Measurements from ENCODE around the gene ADRA2C.

Gene ADRA2C

DNA sequence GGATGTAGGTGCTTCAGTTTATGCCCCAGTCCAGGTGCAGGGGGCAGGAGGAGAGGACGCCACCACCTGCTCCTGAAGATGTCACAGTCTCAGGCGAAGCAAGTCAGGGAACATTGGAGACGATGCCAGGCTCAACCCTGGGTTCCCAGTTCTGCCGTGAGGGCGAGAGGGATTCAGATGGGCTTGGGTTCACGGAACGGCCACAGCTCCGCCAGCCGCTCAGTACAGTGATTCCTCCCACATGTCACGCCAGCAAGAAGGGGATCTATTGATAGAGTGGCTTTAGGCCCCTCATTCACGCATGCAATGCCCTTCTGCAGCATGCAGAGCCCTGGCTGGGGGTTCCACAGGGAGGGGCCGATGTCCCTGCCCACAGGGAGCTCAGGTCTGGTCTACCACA is 34.2 kb downstream of the ADRA2C start:
- H4K20me1 ChIP-seq (ENCODE audit: insufficient read depth, low read length) = no peaks in the 10 kb centered on the region
- H3K4me3 ChIP-seq (ENCODE audit: low read length) = no peak overlapping the region
- no peak for TF ChIP-seq EZH2phosphoT487 (IDR thresholded peaks at IDR 0.05; ENCODE audit: low read depth)
- TF ChIP-seq, protein P1, sequence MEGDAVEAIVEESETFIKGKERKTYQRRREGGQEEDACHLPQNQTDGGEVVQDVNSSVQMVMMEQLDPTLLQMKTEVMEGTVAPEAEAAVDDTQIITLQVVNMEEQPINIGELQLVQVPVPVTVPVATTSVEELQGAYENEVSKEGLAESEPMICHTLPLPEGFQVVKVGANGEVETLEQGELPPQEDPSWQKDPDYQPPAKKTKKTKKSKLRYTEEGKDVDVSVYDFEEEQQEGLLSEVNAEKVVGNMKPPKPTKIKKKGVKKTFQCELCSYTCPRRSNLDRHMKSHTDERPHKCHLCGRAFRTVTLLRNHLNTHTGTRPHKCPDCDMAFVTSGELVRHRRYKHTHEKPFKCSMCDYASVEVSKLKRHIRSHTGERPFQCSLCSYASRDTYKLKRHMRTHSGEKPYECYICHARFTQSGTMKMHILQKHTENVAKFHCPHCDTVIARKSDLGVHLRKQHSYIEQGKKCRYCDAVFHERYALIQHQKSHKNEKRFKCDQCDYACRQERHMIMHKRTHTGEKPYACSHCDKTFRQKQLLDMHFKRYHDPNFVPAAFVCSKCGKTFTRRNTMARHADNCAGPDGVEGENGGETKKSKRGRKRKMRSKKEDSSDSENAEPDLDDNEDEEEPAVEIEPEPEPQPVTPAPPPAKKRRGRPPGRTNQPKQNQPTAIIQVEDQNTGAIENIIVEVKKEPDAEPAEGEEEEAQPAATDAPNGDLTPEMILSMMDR (IDR thresholded peaks at IDR 0.05; ENCODE audit: low read depth, low read length) = no peak
- no peaks in the 10 kb centered on the region for H3K79me2 ChIP-seq (ENCODE audit: low read length)
- H3K9ac ChIP-seq (ENCODE audit: low read length) = no peak overlapping the region
- H2AFZ ChIP-seq (ENCODE audit: low read depth, low read length) = no peak overlapping the region
- 0 out of 2 replicates have a peak, but pooled peaks cover 4% of the 10 kb centered on the region for H3K9me3 ChIP-seq (ENCODE audit: insufficient read depth, low read length)
- no peaks in the 10 kb centered on the region for H3K4me1 ChIP-seq (ENCODE audit: low read length)
- no peaks in the 10 kb centered on the region; the same call in 1 of the 2 replicates for H3K27me3 ChIP-seq (ENCODE audit: low read depth, low read length)
- no peak overlapping the region for H3K27ac ChIP-seq (ENCODE audit: low read length)
- no peaks in the 10 kb centered on the region for H3K36me3 ChIP-seq (replicated peaks; ENCODE audit: low read depth, low read length)
- H3K4me2 ChIP-seq (ENCODE audit: low read length) = no peak overlapping the region

DNA sequence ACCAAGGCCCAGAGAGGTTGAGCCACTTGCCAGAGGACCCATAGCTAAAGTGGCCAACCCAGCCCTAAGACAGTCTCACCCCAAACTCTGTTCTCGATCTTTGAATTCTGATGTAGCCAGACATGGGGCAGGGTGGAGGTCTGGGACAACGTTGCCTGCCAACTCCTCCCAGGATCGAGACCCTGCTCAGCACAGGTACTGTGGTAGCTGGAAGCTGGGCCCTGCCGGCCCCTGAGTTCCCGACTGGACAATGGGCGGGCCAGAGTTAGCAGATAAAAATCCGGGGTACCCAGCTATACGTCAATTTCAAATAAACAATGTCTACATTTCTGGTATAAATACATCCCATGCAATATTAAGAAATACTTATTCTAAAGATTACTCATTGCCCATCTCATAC is 35.3 kb downstream of the ADRA2C start:
- Histone ChIP-seq H3K4me1 (ENCODE audit: low read length) (no peaks in the 10 kb centered on the region), H4K20me1 (ENCODE audit: insufficient read depth, low read length) (no peaks in the 10 kb centered on the region), H2AFZ (ENCODE audit: low read depth, low read length) (no peak overlapping the region), H3K27ac (ENCODE audit: low read length) (no peak overlapping the region), H3K9me3 (ENCODE audit: insufficient read depth, low read length) (no peaks in the 10 kb centered on the region), H3K4me3 (ENCODE audit: low read length) (no peak overlapping the region), H3K27me3 (ENCODE audit: low read depth, low read length) (no peaks in the 10 kb centered on the region; the same call in 1 of the 2 replicates), H3K4me2 (ENCODE audit: low read length) (no peak overlapping the region), H3K9ac (ENCODE audit: low read length) (no peak overlapping the region), H3K79me2 (ENCODE audit: low read length) (no peaks in the 10 kb centered on the region), H3K36me3 (replicated peaks; ENCODE audit: low read depth, low read length) (no peaks in the 10 kb centered on the region)
- TF ChIP-seq, protein P1 (IDR thresholded peaks at IDR 0.05; ENCODE audit: low read depth, low read length) = no peak
- no peak for TF ChIP-seq EZH2phosphoT487 (IDR thresholded peaks at IDR 0.05; ENCODE audit: low read depth)

DNA sequence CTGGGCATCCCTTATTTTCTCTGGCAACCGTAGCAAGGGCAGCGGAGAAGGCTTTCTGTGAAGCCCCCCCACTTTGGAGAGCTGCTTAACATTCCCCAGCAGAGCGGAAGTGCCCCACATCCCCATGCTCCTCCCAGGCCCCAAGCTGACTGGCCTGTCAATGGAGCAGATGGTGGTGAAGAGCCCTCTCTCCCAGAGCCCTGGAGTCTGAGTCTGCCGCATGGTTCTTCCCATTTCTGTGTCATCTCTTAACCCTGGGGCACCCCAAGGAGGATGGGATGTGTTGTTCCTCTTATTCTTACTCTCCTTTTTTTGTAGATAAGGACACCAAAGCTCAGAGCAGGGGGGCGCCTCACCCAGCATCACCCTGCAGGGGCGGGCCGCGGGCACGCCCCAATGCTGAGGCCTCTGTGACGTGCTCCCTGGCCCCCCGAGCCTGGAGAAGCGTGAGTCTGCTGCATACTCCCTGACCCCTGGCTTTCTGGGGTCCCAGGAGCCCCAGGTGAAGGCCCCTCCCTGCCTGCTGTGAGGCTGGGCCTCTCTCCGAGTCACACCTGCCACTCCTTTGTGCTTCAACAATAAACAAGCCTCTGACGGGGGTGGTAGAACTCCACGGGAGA is 35.9 kb downstream of the ADRA2C start:
- no peaks in the 10 kb centered on the region; the same call in 1 of the 2 replicates for H3K27me3 ChIP-seq (ENCODE audit: low read depth, low read length)
- H3K9me3 ChIP-seq (ENCODE audit: insufficient read depth, low read length) = no peaks in the 10 kb centered on the region
- TF ChIP-seq, protein P1 (IDR thresholded peaks at IDR 0.05; ENCODE audit: low read depth, low read length) = no peak
- TF ChIP-seq EZH2phosphoT487 (IDR thresholded peaks at IDR 0.05; ENCODE audit: low read depth) = no peak
- H3K27ac ChIP-seq (ENCODE audit: low read length) = no peak overlapping the region
- no peaks in the 10 kb centered on the region for H3K79me2 ChIP-seq (ENCODE audit: low read length)
- no peaks in the 10 kb centered on the region for H4K20me1 ChIP-seq (ENCODE audit: insufficient read depth, low read length)
- H3K36me3 ChIP-seq (replicated peaks; ENCODE audit: low read depth, low read length) = no peaks in the 10 kb centered on the region
- no peak overlapping the region for H3K4me3 ChIP-seq (ENCODE audit: low read length)
- H3K9ac ChIP-seq (ENCODE audit: low read length) = no peak overlapping the region
- no peaks in the 10 kb centered on the region for H3K4me1 ChIP-seq (ENCODE audit: low read length)
- no peak overlapping the region for H2AFZ ChIP-seq (ENCODE audit: low read depth, low read length)
- no peak overlapping the region for H3K4me2 ChIP-seq (ENCODE audit: low read length)

DNA sequence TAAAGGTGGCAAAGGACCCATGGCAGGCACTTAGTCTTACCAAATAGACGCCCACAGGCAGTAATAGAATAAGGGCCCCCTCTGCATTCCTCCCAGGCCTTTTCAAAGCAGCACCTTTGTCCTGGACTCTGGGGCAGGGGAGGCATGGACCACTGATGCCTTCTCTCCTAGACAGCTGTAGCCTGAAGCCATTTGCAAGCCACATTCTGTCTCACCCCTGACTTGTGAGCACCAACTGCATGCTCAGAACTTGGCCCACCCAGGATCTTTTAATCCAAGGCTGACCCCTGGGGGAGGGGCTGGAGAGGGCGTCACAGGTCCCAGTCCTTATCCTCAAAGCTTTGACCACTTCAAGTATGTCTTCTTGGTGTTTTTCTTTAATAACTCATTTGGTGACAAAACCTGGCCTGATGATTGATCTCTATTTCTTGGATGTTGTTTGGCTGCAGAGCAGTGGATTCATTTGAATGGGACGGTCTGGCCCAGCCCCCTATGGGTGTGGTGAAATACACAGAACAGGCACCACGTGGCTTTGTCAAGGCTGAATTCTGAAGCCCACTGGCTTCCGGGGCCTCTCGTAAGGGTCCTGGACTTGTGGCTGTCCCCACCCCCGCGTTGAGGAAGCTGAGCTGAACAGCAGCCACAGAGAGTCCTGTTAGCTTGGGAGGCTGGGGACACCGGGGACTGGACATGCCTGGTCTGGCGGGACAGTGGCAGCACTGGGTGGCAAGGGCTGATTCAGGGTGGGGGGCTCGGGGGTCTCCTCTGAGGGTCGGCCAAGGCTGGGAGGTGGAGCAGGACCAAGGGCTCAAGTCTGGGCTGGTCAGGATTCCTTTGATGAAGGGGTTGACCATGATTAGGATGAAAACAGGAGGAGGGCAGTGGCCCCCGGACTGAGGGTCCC is 36.6 kb downstream of the ADRA2C start:
- H2AFZ ChIP-seq (ENCODE audit: low read depth, low read length) = no peak overlapping the region

More for the DNA sequence above, 36.6 kb downstream of the ADRA2C start:
- Histone ChIP-seq H3K4me3 (ENCODE audit: low read length) (no peak overlapping the region), H3K79me2 (ENCODE audit: low read length) (no peaks in the 10 kb centered on the region), H3K9me3 (ENCODE audit: insufficient read depth, low read length) (no peaks in the 10 kb centered on the region), H3K4me2 (ENCODE audit: low read length) (no peak overlapping the region), H3K27me3 (ENCODE audit: low read depth, low read length) (peaks cover 2% of the 10 kb centered on the region; the same call in 1 of the 2 replicates), H3K9ac (ENCODE audit: low read length) (no peak overlapping the region), H3K4me1 (ENCODE audit: low read length) (no peaks in the 10 kb centered on the region), H3K36me3 (replicated peaks; ENCODE audit: low read depth, low read length) (no peaks in the 10 kb centered on the region), H4K20me1 (ENCODE audit: insufficient read depth, low read length) (no peaks in the 10 kb centered on the region), H3K27ac (ENCODE audit: low read length) (no peak overlapping the region)
- no peak for TF ChIP-seq EZH2phosphoT487 (IDR thresholded peaks at IDR 0.05; ENCODE audit: low read depth)
- TF ChIP-seq, protein P1 (IDR thresholded peaks at IDR 0.05; ENCODE audit: low read depth, low read length) = no peak
